ENCODE results near the gene UBAP2L.
"Not testable (repeated sequence)": the region's sequence is repeated elsewhere in the genome, so short reads cannot be mapped to it uniquely, and the experiment has no call there.

The UBAP2L gene

DNA sequence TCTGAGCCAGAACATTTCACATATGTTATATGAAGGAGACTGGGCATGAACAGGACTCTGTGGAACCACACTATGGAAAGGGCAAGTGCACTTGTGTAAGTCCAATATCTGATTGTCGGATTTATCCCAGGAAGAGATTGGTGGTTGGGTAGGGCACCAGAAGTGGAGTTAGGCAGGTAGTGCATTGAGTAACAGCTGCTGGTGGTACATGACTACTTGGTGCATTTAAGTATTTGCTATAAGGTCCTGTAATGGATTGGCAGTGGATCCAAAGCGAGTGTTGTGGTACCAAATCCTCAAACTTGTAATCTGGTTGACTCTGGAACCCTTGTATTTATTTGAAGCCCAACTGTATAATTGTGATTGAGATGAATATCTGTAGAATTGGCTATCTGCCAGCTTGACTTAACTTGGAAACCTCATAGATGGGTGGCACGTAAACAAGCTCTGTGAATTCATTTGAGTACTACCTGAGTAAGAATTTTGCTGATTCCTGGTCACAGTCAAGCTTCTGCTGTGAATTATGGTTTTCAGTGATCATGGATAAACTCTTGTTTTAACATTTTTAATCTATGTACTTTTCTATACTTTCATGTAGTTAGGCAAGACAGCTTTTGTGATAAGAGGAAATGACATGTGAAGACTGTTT lies 21.1 kb downstream of the UBAP2L start:
- DNase-seq: peak; percentile 20

DNA sequence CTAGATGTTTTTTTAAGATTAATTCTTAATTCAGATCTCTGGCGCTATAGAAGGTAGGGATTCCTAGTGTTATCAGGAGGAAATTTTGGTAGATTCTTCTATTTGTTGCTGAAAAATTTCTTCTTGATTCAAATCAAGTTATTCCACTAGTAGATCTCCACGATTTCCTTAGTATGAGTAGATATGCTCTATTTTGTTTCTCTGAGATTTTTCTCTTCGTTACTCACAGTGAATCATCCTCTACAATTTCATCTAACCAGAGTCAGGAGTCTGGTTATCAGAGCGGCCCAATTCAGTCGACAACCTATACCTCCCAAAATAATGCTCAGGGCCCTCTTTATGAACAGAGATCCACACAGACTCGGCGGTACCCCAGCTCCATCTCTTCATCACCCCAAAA lies 32.9 kb downstream of the UBAP2L start:
- DNase-seq: no peak

DNA sequence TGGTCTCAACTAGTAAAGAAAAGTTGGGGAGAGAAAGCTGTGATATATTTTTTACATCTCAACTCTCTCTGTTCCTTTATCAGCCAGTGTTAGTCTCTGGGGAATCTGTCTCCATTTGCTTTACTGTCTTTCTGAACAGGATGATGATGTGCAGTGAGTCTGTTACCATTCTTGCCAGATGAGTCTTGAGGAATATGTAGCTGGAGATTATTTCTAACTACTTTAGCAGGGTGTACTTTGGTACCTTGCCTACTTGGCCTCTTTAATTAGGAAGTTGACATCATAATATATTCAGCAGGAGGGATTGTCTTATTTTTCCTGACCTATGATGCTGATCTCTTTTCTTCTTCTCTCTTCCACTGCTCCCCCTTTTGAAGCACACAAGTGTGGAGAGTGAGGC lies 35.9 kb downstream of the UBAP2L start:
- no peak for DNase-seq

DNA sequence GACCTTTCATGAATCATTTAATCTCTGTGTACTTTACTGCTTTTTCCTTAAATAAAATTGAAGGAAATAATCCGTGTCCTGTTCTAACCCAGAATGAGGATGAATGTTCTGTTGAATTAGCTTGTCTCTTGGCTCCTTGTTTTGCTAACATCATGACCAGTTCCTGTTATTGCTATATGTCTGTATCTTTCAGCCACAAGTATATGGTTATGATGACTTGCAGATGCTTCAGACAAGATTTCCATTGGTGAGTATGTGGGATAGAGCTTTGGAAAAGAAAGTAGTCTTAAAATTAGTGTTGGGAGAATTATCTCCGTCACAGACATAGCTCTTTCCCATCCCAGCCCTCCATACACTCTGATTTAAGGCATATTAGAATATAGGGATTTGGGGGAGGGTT lies 38.0 kb downstream of the UBAP2L start:
- no peak for DNase-seq

DNA sequence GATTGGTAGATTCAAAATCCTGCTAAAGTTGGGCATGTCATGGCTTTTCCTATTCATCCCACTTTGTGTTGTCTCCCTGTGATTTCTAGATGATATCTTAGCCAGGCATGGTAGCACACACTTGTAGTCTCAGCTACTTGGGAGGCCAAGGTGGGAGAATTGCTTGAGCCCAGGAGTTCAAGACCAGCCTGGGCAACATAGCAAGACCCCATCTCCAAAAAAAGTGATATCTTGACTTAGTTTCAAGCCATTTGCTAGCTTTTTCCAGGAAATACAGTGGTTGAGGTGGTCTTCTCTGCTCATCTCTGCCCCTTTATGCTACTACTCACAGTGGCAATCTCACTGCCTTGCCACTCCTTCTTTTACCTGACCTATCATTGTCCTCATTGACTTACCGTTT lies 39.4 kb downstream of the UBAP2L start:
- no peak for DNase-seq

DNA sequence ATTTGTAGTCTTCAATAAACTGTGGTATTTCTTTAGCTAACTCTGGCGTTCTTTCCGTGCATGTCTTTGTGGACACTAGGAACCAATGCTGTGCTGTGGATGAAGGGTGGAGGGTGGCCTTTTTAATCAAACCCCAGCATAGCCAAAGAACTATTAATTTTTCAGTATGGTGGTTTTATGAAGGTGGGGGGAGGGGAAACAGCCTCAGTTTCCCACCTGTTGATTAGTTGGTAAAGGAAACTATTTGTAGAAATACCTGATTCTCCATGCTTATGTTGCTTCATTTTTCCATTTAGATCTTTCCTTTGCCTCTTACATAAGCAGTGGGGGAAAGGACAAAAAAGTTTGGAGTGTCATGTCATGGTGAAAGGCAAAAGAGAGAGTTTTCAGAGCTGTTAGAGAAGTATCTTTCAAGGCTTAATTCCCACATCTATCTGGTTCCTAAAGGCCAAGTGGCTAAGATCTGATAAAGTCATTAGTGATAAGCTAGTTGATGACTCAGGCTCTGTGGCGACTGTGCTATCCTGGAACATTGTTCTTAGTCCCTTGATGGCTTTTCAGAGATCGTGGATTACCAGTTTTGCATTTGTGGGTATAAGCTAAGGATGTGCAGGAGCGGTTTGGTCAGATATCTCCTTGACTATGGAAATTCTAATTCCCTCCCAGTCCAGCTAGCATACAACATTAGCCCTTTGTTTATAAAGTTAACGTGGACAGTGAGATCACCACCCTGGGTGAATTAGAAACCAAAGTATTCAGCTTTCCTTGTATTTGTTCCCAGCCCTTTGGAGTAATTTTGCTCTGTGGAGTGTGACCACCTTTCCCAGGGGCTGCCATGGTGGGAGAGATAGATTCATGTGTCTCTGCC lies 42.9 kb downstream of the UBAP2L start:
- no peak for DNase-seq

DNA sequence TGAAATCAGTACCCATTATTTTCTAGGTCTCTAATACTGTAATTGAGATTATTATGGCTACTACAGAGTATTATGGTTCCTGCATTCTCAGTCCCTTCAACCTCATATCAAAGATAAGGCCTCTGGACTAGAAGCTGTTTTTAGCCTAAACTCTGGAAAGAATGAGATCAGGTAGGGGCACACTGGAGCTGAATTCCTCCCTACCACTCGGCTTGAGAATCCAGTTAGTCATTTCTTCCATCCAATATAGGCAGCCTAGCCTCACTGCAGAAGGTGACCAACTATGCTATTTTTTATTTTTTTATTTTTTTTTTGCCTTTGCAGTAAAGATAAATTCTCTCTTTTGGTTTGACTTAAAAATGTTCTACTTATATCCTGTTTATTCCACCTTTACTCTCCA lies 43.7 kb downstream of the UBAP2L start:
- DNase-seq: no peak

DNA sequence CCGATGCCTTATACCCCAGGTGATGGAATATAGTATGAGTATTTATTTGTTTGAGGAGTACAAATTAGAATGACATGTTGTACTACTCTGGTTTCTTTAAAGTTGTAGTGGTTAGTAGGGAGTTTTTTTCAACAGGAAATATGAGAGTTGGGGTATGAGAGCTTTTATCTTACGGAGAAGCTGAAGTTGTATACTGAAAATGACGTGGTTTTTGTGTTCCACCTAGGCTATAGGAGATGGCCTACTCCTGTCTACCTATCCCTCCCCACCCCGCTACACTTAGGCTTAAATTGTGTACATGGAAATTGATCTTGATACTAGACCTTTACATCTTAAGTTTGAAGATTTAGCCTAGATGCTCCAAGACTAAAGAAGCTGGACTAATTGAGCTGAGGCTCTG lies 44.8 kb downstream of the UBAP2L start:
- DNase-seq: peak; percentile 58

DNA sequence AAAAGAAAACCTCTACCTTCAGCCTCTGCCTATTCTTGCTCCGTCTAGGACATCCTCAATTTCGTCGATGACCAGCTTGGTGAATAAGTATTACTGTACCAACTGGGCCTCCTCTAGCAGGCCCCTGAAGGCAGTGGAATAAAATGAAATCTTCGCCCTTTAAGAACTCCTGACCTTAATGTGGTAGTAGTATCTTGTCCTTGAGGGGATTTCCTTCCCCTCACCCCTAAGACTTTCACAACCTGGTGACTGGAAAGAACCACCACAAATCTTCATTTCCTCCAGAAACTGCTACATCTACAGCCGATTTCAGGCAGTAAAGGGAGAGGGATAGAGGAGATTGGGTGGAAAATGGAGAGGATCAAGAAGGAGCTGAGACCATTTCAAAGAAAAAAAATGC lies 50.1 kb downstream of the UBAP2L start:
- no peak for DNase-seq

DNA sequence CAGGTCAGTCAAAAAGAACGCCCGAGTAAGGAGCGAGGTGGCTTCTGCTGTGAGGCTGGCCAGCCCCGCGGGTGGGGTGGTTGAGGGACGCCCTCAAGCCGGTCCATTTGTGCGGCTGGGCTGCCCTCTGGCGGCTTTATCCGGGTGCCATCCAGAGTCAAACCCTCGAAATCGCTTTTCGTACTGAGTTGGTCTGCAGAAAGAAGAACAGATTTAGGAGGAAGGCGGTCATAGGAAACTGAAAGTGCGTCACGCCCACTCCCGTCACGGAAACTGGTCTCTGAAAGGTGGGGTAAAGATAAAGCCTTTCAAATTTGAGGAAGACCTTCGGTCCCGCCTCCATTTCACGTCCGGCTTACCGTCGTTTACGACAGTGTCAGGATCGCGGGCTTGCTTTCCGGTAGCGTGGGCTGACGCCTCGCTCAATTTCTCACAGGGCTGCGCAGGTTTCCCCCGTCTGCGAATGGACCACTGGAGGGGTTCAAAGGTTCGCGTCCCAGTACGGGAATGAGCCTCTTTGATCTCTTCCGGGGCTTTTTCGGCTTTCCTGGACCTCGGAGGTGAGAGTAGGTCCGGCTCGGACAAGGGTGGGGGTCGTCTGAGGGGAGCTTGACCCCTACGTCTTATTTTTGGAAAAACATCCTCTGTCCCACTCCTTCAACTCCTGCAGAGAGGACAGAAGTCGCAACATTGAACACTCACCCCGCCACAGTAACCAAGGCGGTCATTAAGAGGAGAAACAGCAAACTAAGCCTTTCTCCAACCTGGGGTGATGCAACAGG lies 51.7 kb downstream of the UBAP2L start, which contains the start of gene HAX1:
Gene HAX1, plus strand, starts transcription at position 413 of the 782 bp plus-strand sequence. Its CDS starts 95 bp downstream, at position 508.
- peak; percentile 98 for DNase-seq

DNA sequence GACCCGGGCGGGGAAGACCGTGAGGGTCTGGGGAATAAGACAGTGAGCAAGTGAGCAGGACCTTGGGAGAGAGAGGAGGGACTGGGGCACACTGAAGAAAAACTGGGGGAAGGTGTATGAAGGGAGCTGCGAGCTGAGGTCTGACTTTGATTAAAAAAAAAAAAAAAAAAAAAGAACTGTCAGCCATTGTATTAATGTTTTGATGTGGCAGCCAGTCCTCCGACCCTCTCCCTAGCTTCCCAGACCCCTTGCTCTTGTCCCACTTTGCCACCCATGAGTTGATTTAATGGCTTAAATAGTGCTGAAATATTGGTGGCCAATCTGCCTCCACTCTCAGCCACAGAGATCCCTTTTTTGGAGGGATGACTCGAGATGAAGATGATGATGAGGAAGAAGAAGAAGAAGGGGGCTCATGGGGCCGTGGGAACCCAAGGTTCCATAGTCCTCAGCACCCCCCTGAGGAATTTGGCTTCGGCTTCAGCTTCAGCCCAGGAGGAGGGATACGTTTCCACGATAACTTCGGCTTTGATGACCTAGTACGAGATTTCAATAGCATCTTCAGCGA lies 52.3 kb downstream of the UBAP2L start:
- DNase-seq: no peak

DNA sequence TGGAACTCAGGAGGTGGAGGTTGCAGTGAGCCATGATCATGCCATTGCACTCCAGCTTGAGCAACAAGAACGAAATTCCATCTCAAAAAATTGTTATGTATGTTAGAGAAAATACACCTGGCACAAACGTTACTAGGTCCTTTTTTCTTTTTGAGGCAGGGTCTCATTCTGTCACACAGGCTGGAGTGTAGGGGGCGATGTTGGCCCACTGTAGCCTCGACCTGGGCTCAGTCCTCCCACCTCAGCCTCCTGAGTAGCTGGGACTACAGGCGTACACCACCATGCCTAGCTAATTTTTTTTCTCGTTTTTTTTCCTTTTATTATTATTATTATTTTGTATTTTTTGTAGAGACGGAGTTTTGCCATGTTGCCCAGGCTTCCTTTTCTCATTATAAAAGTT lies 56.0 kb downstream of the UBAP2L start:
- DNase-seq: peak; percentile 51

DNA sequence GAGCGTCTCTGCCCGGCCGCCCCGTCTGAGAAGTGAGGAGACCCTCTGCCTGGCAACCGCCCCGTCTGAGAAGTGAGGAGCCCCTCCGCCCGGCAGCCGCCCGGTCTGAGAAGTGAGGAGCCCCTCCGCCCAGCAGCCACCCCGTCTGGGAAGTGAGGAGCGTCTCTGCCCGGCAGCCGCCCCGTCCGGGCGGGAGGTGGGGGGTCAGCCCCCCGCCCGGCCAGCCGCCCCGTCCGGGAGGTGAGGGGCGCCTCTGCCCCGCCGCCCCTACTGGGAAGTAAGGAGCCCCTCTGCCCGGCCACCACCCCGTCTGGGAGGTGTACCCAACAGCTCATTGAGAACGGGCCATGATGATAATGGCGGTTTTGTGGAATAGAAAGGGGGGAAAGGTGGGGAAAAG lies 66.8 kb downstream of the UBAP2L start:
- DNase-seq: not testable (repeated sequence)

DNA sequence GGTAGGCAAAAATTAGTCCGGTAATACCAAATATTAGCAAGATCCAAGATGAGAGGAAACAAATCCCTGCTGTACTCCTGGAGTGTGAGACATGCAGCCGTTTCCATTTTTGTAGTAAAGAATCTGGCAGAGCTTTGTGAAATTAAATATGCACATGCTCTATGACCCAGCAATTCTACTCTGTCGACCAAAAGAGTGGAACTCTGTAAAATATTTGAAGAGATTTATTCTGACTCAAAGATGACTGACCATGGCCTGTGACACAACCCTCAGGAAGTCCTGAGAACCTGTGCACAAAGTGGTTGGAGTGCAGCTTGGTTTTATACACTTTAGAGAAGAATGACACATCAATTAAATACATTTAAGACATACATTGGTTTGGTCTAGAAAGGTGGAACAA lies 67.9 kb downstream of the UBAP2L start:
- DNase-seq: no peak

DNA sequence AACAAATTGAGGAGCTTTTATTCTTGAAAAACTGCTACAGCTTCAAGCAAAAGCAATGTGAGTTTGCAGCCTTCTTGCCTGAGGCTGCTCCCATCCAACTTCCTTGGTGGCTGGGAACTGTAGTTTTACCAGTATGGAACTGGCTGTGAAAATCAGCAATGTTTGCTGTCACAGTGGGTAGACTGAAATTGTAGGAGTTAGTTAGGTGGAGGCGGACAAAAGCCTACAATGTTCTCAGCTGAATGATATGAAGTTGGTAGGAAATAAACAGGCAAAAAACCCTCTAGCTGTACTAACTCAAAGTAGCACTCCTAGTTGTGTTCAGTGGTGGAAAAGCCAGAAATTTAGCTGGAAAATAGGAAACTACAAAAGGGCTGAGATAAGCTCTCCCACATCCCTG lies 70.2 kb downstream of the UBAP2L start:
- DNase-seq: no peak

DNA sequence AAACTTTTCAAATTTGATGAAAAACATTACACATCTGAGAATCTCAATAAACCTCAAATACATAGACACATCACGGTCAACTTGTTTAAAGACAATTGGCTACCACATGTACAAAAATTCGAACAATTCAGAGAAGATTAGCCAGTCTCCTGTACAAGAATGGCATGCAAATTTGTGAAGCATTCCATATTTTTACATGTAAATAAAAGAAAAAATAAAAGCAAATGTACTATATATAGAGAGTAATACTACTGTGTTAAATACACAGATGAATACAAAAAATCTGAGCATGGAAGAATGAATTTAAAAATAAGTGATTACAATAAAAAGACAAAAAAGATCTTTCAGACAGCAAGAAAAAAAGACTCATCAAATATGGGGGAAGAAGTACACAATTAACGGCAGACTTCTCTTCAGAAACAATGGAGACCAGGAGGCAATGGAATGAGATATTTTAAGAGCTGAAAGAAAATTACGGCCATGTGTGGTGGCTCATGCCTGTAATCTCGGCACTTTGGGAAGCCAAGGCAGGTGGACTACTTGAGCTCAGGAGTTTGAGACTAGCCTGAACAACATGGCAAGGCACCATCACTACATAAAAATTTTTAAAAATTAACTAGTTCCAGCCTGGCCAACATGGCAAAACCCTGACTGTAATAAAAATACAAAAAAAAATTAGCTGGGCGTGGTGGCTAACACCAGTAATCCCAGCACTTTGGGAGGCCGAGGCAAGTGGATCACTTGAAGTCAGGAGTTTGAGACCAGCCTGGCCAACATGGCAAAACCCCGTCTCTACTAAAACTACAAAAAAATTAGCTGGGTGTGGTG lies 74.9 kb downstream of the UBAP2L start:
- DNase-seq: no peak

DNA sequence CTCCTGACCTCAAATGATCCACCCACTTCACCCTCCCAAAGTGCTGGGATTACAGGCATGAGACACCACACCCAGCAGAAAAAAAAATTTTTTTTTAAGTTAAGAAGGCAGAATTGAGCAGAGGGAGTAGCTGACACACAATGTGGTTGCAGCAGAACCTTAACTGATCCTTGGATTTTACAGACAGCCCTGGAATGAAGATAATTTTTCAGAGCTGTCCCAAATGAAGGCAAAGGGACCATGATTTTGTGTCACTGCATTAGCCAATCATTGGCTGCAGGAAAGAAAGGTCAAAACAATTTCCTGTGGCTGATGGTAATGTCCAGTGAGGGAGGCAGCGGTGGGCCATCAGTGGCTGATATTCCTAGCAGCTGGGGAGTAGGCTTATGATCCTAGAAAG lies 80.8 kb downstream of the UBAP2L start:
- DNase-seq: no peak

DNA sequence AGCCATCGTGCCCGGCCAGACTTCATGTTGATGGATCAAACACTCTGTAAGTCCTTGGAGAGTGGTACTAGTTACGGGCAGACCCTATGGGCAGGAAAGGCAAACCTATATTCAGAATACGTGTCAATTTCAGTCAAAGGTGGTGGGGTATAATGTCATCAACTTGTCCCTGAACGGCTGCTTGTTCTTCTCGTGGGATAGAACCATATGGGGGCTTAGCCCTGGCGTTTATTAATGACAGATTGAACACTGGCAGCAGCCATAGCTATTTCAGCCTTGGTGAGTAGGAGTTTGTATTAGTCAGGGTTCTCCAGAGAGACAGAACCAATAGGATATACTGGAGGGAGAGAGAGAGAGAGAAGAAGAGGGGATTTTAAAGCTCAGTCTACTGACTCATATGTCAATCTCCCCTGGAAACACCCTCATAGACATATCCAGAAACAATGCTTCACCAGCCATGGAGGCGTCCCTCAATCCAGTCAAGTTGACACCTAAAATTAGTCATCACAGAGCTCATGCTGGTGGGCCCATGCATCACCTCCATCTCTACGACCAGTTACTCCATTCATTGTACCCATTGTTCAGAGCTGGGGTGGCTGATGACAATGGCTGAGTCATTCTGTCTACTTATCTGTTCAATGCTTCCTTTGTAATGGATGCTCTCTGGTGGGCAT lies 84.0 kb downstream of the UBAP2L start:
- DNase-seq: no peak

DNA sequence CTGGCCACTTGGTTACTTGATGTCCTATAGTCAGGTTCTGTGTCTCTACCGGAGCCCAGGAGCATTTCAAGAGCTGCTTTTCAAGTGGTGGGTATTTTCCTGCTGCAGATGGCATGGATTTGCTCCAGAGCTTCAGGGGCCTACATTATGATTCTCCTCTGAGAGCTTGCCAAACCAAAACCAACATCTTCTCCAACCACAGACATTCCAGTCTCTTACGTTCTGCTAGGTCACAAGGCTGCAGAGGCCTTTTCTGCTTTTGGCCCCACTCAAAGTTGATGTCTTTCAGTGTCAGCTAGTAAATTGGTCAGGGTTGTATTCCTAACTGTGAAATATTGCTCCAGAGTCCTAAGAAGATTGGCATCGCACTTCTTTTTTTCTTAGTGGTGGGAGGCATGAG lies 85.4 kb downstream of the UBAP2L start:
- no peak for DNase-seq

DNA sequence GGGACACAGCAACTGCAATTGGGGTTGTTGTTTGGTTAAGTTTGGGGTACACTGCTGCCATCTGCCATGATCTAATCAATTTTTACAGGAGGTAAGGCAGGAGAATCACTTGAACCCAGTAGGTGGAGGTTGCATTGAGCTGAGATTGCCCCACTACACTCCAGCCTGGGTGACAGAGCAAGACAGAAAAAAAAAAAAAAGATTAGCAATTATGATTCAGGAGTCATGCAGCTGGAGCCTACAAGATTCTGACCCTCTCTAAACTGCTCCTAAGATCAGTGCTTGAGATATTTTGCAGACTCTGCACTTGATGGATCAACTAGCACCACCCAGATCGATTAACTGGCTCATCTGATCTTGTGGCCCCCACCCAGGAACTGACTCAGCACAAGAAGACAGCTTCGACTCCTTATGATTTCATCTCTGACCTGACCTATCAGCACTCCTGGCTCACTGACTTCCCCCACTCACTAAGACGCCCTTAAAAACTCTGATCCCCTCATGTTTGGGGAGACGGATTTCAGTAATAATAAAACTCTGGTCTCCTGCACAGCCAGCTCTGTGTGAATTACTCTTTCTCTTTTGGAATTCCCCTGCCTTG lies 87.0 kb downstream of the UBAP2L start:
- peak; percentile 9 for DNase-seq

DNA sequence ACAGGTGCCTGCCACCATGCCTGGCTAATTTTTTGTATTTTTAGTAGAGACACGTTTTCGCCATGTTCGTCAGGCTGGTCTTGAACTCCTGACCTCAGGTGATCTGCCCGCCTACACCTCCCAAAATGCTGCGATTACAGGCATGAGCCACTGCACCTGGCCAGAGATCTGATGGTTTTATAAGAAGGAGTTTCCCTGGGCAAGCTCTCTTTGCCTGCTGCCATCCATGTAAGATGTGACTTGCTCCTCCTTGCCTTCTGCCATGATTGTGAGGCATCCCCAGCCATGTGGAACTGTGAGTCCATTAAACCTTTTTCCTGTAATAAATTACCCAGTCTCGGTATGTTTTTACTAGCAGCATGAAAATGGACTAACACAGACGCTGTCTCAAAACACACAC lies 88.4 kb downstream of the UBAP2L start:
- not testable (repeated sequence) for DNase-seq

Measured in CD4-positive, alpha-beta T cell treated with Interleukin-10 for 1 hour (primary cell).